Endothelial cell (in vitro differentiated cells): ENCODE results near the gene ORM2. TPM values are rescaled to one million over a fixed set of nuclear protein-coding genes. Genes with fewer than 3 reads are reported as not detected.

Source experiments
- DNase-seq: peaks from one replicate; pipeline ENCODE4 v3.0.0; 2021; ENCODE audit warnings: low spot score
- H3K27ac Mint-ChIP-seq: one replicate; pipeline ENCODE4 v1.8.0; 2021; ENCODE audit warnings: mixed read lengths, inconsistent platforms; ENCODE audit not compliant: unreplicated experiment
- H3K27me3 Mint-ChIP-seq: one replicate; pipeline ENCODE4 v1.8.0; 2021; ENCODE audit warnings: mild to moderate bottlenecking, moderate library complexity, mixed read lengths, inconsistent platforms; ENCODE audit not compliant: unreplicated experiment
- H3K36me3 Mint-ChIP-seq: one replicate; pipeline ENCODE4 v1.8.0; 2021; ENCODE audit warnings: mild to moderate bottlenecking, low read depth, mixed read lengths, inconsistent platforms; ENCODE audit not compliant: unreplicated experiment
- H3K4me1 Mint-ChIP-seq: one replicate; pipeline ENCODE4 v1.8.0; 2021; ENCODE audit warnings: mild to moderate bottlenecking, mixed read lengths, inconsistent platforms; ENCODE audit not compliant: unreplicated experiment
- H3K4me3 Mint-ChIP-seq: one replicate; pipeline ENCODE4 v1.8.0; 2021; ENCODE audit warnings: mild to moderate bottlenecking, mixed read lengths, inconsistent platforms; ENCODE audit not compliant: unreplicated experiment
- H3K9me3 Mint-ChIP-seq: one replicate; pipeline ENCODE4 v1.8.0; 2021; ENCODE audit warnings: mixed read lengths, inconsistent platforms; ENCODE audit not compliant: unreplicated experiment
- CTCF ChIP-seq: fragments of 200-600 bp; sonication (generic); IDR thresholded peaks from one replicate; pipeline ENCODE4 v1.5.0; 2021; ENCODE audit warnings: antibody characterized with exemption; ENCODE audit not compliant: unreplicated experiment
- total RNA-seq: library from RNA; stranded (reverse); fragmentation: NEBNext Ultra II Directional; extraction: Animal tissue kit (Norgen Biotek cat#: 25700); gene quantifications from one replicate; pipeline ENCODE4 v1.2.1, GENCODE V29; 2021; ENCODE audit not compliant: unreplicated experiment

Gene ORM2
- total RNA-seq, 1 donor from 2014 or later, result not detected

GRCh38 chr9:114346146-114346545 is 16.5 kb downstream of the ORM2 start:
- no peaks in the 10 kb centered on the region for H3K9me3 Mint-ChIP-seq
- peaks cover 58% of the 10 kb centered on the region for H3K36me3 Mint-ChIP-seq
- no peak overlapping the region for H3K27ac Mint-ChIP-seq
- H3K4me1 Mint-ChIP-seq, result no peaks in the 10 kb centered on the region
- no peak for DNase-seq
- H3K27me3 Mint-ChIP-seq, result peaks cover 3% of the 10 kb centered on the region
- TF ChIP-seq CTCF, result no peak
- no peak overlapping the region for H3K4me3 Mint-ChIP-seq

DNA sequence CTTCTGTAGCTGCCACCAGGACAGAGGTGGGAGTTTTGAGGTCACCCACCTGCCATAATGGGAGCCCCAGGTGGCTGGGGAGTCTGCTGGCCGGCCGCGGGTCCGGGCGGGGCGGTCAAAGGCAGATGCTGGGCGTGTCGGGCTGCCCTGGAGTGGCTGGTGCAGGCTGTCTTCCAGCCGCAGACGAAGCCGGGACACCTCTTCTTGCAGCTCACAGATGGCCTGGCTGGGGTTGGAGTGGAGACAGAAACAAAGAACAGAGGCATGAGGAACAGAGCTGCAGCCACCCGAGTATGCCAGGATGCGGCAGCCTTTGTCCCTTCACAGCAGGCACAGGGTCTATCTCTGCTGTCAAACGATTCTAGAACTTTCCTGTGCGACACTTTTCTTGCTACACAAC is 18.0 kb downstream of the ORM2 start:
- Mint-ChIP-seq H3K4me3 (no peak overlapping the region), H3K27me3 (peaks cover 6% of the 10 kb centered on the region), H3K4me1 (no peaks in the 10 kb centered on the region), H3K36me3 (peaks cover 51% of the 10 kb centered on the region), H3K27ac (no peak overlapping the region), H3K9me3 (no peaks in the 10 kb centered on the region)
- DNase-seq, result no peak
- no peak for TF ChIP-seq CTCF

GRCh38 chr9:114348261-114348905 is 18.7 kb downstream of the ORM2 start:
- H3K4me1 Mint-ChIP-seq, result no peaks in the 10 kb centered on the region
- H3K4me3 Mint-ChIP-seq, result no peak overlapping the region
- DNase-seq, result no peak
- peaks cover 49% of the 10 kb centered on the region for H3K36me3 Mint-ChIP-seq
- H3K27ac Mint-ChIP-seq, result peak overlapping the region; percentile 48
- no peaks in the 10 kb centered on the region for H3K9me3 Mint-ChIP-seq
- no peak for TF ChIP-seq CTCF
- H3K27me3 Mint-ChIP-seq, result peaks cover 6% of the 10 kb centered on the region

DNA sequence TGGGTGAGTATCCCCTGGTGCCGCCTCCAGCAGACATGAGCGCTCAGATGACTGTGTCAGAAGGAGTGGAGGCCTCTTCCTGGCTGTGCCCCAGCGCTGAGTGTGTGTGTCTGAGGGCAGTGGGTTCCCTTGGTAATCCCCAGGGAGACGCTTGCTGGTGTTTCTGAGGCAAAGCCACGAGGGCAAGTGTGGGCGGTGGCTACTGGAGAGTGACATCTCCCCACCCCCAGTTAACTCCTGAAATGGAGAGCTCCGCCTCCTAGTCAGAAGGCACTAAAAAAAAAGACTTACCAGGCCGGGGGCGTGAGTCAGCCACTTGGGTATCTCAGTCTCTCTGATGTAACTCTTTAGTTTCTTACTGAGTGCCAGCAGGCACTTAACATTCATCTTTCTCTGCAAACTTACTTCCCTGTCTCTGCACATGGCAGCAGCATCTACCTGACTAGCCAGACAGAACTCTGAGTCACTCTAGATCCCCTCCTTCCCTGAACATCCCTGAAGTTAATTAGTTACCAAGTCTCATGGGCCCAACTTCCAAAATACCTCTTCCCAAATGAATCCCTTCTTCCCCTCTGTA is 19.3 kb downstream of the ORM2 start:
- no peak for DNase-seq
- Mint-ChIP-seq H3K36me3 (peaks cover 45% of the 10 kb centered on the region), H3K4me1 (no peaks in the 10 kb centered on the region), H3K27me3 (peaks cover 6% of the 10 kb centered on the region), H3K9me3 (no peaks in the 10 kb centered on the region), H3K4me3 (peak overlapping the region; percentile 62), H3K27ac (no peak overlapping the region)
- no peak for TF ChIP-seq CTCF

- peaks cover 4% of the 10 kb centered on the region for H3K27me3 Mint-ChIP-seq
Observed at GRCh38 chr9:114349713-114350480, 20.2 kb downstream of the ORM2 start.

More at GRCh38 chr9:114349713-114350480, 20.2 kb downstream of the ORM2 start:
- H3K36me3 Mint-ChIP-seq, result peaks cover 37% of the 10 kb centered on the region
- H3K27ac Mint-ChIP-seq, result no peak overlapping the region
- no peaks in the 10 kb centered on the region for H3K4me1 Mint-ChIP-seq
- no peak for TF ChIP-seq CTCF
- no peak for DNase-seq
- H3K4me3 Mint-ChIP-seq, result peak overlapping the region; percentile 62
- no peaks in the 10 kb centered on the region for H3K9me3 Mint-ChIP-seq
